DOHH2 (cell line): ENCODE results near the gene CDH22.

Experiments used
- CTCF ChIP-seq: fragments of 200-600 bp; sonication (generic); IDR thresholded peaks from one replicate; pipeline ENCODE4 v1.5.1; 2014; ENCODE audit warnings: antibody characterized with exemption, mild to moderate bottlenecking, low read depth, low read length; ENCODE audit not compliant: poor library complexity, severe bottlenecking
- EZH2phosphoT487 ChIP-seq: fragments of 200-600 bp; sonication (generic); IDR thresholded peaks from 2 replicates; pipeline ENCODE4 v1.6.1; 2017; ENCODE audit warnings: borderline replicate concordance, mild to moderate bottlenecking, antibody characterized with exemption, low read length, moderate library complexity, mixed read lengths

GRCh38 chr20:46209930-46210671 is 98.2 kb downstream of the CDH22 start:
- TF ChIP-seq CTCF, result no peak
- TF ChIP-seq EZH2phosphoT487, result no peak
